ENCODE data around the gene ZDHHC17. TPM values are rescaled to one million over a fixed set of nuclear protein-coding genes. Genes with fewer than 3 reads are reported as not detected.

The ZDHHC17 gene
- total RNA-seq, 1 donor from 2014 or later = 9.2 TPM

GRCh38 chr12:76874491-76875190 is 110.7 kb downstream of the ZDHHC17 start:
- DNase-seq (ENCODE audit: low spot score) (no peak), ATAC-seq (no peak)

GRCh38 chr12:76876696-76877229 is 112.8 kb downstream of the ZDHHC17 start:
- no peak for DNase-seq (ENCODE audit: low spot score)
- ATAC-seq = no peak

- peak; percentile 28 for ATAC-seq
These were observed 114.4 kb downstream of the ZDHHC17 start for GRCh38 chr12:76878099-76878898.

GRCh38 chr12:76878899-76879709 is 115.2 kb downstream of the ZDHHC17 start, which contains the start of gene CSRP2:
Gene CSRP2, minus strand, starts transcription at chr12:76879019. Its CDS starts 12,759 bp downstream, at chr12:76866260.
- DNase-seq (ENCODE audit: low spot score) (peak; percentile 96), ATAC-seq (peak; percentile 96)

More at GRCh38 chr12:76878099-76878898, 114.4 kb downstream of the ZDHHC17 start:
- peak; percentile 55 for DNase-seq (ENCODE audit: low spot score)

- ATAC-seq (no peak), DNase-seq (ENCODE audit: low spot score) (no peak)
These were observed 116.0 kb downstream of the ZDHHC17 start for GRCh38 chr12:76879710-76880518.

- no peak for DNase-seq (ENCODE audit: low spot score)
- ATAC-seq = no peak
These were observed 116.7 kb downstream of the ZDHHC17 start for GRCh38 chr12:76880519-76881023.

GRCh38 chr12:76881142-76881541 is 117.2 kb downstream of the ZDHHC17 start:
- ATAC-seq (no peak), DNase-seq (ENCODE audit: low spot score) (no peak)

- ATAC-seq (no peak), DNase-seq (ENCODE audit: low spot score) (no peak)
These were observed 118.5 kb downstream of the ZDHHC17 start for GRCh38 chr12:76882367-76882766.

- DNase-seq (ENCODE audit: low spot score) = no peak
- no peak for ATAC-seq
These were observed 119.2 kb downstream of the ZDHHC17 start for GRCh38 chr12:76883151-76883550.

GRCh38 chr12:76883811-76884210 is 119.9 kb downstream of the ZDHHC17 start:
- ATAC-seq (no peak), DNase-seq (ENCODE audit: low spot score) (no peak)

GRCh38 chr12:76888775-76889174 is 124.9 kb downstream of the ZDHHC17 start:
- no peak for ATAC-seq

GRCh38 chr12:76890151-76891143 is 126.5 kb downstream of the ZDHHC17 start:
- DNase-seq (ENCODE audit: low spot score) = no peak
- ATAC-seq = no peak

More at GRCh38 chr12:76888775-76889174, 124.9 kb downstream of the ZDHHC17 start:
- DNase-seq (ENCODE audit: low spot score) = no peak

GRCh38 chr12:76891609-76892008 is 127.7 kb downstream of the ZDHHC17 start:
- DNase-seq (ENCODE audit: low spot score) (no peak), ATAC-seq (no peak)

- ATAC-seq = no peak
These were observed 131.9 kb downstream of the ZDHHC17 start for GRCh38 chr12:76895796-76896195.

GRCh38 chr12:76896274-76896673 is 132.4 kb downstream of the ZDHHC17 start:
- DNase-seq (ENCODE audit: low spot score) (no peak), ATAC-seq (no peak)

More at GRCh38 chr12:76895796-76896195, 131.9 kb downstream of the ZDHHC17 start:
- DNase-seq (ENCODE audit: low spot score) = no peak

GRCh38 chr12:76898442-76898841 is 134.5 kb downstream of the ZDHHC17 start:
- no peak for ATAC-seq
- DNase-seq (ENCODE audit: low spot score) = no peak

GRCh38 chr12:76899522-76899921 is 135.6 kb downstream of the ZDHHC17 start:
- no peak for ATAC-seq

GRCh38 chr12:76901628-76902380 is 137.9 kb downstream of the ZDHHC17 start:
- ATAC-seq (no peak), DNase-seq (ENCODE audit: low spot score) (no peak)

More at GRCh38 chr12:76899522-76899921, 135.6 kb downstream of the ZDHHC17 start:
- DNase-seq (ENCODE audit: low spot score) = no peak
